ENCODE data around the gene FLNA. TPM values are rescaled to one million over a fixed set of nuclear protein-coding genes. Genes with fewer than 3 reads are reported as not detected.

Gene FLNA
- total RNA-seq, 1 donor: 3,767 TPM

GRCh38 chrX:154352012-154352401, 22.4 kb downstream of the FLNA start:
- no peak for DNase-seq (ENCODE audit: low read depth)
- TF ChIP-seq, protein P1, sequence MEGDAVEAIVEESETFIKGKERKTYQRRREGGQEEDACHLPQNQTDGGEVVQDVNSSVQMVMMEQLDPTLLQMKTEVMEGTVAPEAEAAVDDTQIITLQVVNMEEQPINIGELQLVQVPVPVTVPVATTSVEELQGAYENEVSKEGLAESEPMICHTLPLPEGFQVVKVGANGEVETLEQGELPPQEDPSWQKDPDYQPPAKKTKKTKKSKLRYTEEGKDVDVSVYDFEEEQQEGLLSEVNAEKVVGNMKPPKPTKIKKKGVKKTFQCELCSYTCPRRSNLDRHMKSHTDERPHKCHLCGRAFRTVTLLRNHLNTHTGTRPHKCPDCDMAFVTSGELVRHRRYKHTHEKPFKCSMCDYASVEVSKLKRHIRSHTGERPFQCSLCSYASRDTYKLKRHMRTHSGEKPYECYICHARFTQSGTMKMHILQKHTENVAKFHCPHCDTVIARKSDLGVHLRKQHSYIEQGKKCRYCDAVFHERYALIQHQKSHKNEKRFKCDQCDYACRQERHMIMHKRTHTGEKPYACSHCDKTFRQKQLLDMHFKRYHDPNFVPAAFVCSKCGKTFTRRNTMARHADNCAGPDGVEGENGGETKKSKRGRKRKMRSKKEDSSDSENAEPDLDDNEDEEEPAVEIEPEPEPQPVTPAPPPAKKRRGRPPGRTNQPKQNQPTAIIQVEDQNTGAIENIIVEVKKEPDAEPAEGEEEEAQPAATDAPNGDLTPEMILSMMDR (IDR thresholded peaks at IDR 0.05; ENCODE audit: insufficient read depth, low read depth, low read length): no peak
- no peak overlapping the region for H3K4me3 ChIP-seq (ENCODE audit: low read depth, low read length)

DNA sequence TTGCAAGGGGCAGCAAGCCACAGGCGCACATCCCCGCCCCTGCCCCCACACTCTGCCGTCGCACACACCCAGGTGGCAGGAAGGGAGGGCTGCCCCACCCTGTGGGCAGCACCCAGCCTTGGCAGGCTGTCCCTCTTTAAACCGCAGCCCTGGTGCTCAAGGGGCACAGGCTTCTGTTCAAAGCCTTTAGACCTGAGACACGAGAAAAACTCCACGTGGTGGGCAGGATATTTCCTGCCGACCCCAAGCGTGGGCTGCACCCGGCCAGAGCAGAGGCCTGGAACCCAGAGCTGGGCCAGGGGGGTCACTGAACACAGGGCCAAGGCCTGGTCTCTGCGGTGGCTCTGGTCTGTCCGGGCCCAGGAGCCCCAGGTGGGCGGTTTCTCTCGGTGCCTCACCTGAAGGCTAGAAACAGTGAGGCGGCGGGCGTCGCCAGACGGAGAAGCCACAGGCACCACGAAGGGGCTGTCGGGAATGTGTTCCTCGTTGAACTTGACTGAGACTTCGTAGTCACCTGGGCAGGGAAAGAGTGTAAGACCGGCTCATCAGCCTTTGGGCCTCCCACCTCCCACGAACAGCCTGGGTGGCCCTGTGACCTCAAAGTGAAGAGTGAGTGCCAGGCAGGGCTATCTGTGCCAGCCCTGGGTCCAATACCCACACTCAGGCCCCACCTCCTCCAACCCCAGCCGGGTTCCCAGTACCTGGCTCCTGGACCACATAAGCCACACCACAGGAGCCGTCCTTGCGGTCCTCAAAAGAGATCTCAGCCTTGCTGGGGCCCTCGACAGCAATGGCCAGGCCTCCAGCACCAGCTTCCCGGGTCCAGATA, 23.0 kb downstream of the FLNA start:
- no peak overlapping the region for H3K4me3 ChIP-seq (ENCODE audit: low read depth, low read length)
- TF ChIP-seq, protein P1 (IDR thresholded peaks at IDR 0.05; ENCODE audit: insufficient read depth, low read depth, low read length): no peak
- DNase-seq (ENCODE audit: low read depth): no peak

DNA sequence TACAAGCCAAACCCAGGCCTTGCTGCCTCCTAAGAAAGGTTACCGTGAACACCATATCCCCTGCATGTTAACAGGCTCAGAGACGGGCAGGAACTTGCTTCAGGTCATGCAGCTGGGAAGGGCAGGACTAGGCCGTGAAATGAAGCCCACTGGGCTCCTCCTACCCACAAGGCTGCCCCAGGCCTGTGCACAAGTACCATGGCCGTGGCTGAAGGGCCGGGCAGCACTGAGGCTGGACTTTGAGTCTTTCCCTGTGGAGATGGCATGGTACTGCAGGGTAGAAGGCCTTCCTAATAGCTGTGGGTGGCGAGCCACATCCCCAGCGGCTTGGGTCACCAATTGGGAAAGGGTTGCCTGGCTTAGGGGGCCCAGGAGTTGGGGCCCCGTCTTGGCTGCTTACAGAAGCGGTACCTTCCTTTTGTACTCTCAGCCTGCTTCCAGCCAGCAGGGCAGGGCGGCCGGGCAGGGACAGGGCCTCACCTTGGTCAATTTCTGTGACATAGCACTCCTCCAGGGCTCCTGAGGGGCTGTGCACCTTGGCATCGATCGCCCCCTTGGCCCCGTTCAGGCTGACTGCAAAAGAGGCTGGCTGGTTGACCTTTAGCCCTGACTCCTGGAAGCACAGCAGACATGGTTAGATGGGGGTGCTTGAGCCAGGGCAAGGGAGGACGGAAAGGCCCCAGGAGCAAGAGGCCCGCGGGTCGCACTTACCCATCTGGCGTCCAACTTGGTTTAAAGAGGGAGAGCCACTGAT, 23.8 kb downstream of the FLNA start:
- DNase-seq (ENCODE audit: low read depth): no peak
- TF ChIP-seq, protein P1 (IDR thresholded peaks at IDR 0.05; ENCODE audit: insufficient read depth, low read depth, low read length): no peak
- H3K4me3 ChIP-seq (ENCODE audit: low read depth, low read length): no peak overlapping the region

- no peak for DNase-seq (ENCODE audit: low read depth)
- H3K4me3 ChIP-seq (ENCODE audit: low read depth, low read length): no peak overlapping the region
- TF ChIP-seq, protein P1 (IDR thresholded peaks at IDR 0.05; ENCODE audit: insufficient read depth, low read depth, low read length): no peak
Measured at GRCh38 chrX:154349979-154350378, 24.5 kb downstream of the FLNA start.

GRCh38 chrX:154349359-154349935, 25.0 kb downstream of the FLNA start:
- no peak overlapping the region for H3K4me3 ChIP-seq (ENCODE audit: low read depth, low read length)
- TF ChIP-seq, protein P1 (IDR thresholded peaks at IDR 0.05; ENCODE audit: insufficient read depth, low read depth, low read length): no peak
- no peak for DNase-seq (ENCODE audit: low read depth)

- DNase-seq (ENCODE audit: low read depth): no peak
- TF ChIP-seq, protein P1 (IDR thresholded peaks at IDR 0.05; ENCODE audit: insufficient read depth, low read depth, low read length): no peak
- no peak overlapping the region for H3K4me3 ChIP-seq (ENCODE audit: low read depth, low read length)
Measured at GRCh38 chrX:154348646-154349358, 25.6 kb downstream of the FLNA start.

All from fibroblast of villous mesenchyme (primary cell).